Measurements from ENCODE around the gene KPNA1.

DNA sequence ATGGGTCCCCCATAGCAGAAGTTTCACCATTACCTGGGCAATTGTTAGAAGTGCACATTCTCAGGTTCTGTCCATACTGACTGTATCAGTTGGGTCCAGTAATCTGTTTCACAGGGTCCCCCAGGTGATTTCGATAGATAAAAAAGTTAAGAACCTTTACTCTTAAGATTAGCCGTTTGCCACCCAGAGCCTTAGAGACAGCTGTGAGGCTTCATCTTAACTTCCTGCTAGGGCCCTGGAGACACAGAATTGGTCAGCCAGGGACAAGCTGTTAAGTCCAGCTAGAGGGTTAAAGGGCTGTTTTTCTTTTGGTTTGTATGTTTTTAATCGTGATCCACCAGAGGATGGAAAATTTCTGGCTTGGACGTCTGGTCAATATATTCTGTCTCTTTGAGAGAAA lies 124.1 kb downstream of the KPNA1 start:
- TF ChIP-seq CTCF (IDR thresholded peaks at IDR 0.05) (no peak), POLR2A (IDR thresholded peaks at IDR 0.05) (no peak)

All from heart left ventricle (tissue), 13 donors.